ENCODE data around the gene ATP8B1.

DNA sequence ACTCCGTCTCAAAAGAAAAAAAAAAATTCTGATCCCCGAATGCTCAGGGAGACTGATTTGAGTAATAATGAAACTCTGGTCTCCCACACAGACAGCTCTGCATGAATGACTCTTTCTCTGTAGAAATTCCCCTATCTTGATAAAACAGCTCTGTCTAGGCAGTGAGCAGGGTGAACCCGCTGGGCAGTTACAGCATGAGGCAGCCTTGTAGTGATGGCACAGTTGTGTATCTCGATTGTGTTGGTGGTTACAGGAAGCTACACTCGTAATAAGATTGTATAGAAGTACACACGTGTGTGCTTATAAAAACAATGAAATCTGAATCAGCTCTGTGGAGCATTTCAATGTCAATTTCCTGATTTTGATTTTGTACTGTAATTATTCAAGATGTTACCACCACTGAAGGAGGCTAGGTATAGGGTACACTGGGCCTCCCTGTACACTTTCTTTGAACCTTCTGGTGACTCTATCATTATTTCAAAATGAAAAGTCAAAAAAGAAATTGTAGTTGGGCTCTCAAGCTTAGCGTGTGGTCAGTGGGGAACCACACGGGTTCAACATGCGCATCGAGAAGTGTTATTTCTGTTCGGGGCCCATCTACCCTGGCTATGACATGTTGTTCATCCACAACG is 34.9 kb upstream of the ATP8B1 start:
- no peak for TF ChIP-seq POLR2A (IDR thresholded peaks at IDR 0.05)
- TF ChIP-seq, protein P1, sequence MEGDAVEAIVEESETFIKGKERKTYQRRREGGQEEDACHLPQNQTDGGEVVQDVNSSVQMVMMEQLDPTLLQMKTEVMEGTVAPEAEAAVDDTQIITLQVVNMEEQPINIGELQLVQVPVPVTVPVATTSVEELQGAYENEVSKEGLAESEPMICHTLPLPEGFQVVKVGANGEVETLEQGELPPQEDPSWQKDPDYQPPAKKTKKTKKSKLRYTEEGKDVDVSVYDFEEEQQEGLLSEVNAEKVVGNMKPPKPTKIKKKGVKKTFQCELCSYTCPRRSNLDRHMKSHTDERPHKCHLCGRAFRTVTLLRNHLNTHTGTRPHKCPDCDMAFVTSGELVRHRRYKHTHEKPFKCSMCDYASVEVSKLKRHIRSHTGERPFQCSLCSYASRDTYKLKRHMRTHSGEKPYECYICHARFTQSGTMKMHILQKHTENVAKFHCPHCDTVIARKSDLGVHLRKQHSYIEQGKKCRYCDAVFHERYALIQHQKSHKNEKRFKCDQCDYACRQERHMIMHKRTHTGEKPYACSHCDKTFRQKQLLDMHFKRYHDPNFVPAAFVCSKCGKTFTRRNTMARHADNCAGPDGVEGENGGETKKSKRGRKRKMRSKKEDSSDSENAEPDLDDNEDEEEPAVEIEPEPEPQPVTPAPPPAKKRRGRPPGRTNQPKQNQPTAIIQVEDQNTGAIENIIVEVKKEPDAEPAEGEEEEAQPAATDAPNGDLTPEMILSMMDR (IDR thresholded peaks at IDR 0.05) = no peak
